ENCODE data around the gene AKAP8. TPM values are rescaled to one million over a fixed set of nuclear protein-coding genes. Genes with fewer than 3 reads are reported as not detected.

The AKAP8 gene
- total RNA-seq, 1 experiment from 2014 or later: 35.8 TPM

DNA sequence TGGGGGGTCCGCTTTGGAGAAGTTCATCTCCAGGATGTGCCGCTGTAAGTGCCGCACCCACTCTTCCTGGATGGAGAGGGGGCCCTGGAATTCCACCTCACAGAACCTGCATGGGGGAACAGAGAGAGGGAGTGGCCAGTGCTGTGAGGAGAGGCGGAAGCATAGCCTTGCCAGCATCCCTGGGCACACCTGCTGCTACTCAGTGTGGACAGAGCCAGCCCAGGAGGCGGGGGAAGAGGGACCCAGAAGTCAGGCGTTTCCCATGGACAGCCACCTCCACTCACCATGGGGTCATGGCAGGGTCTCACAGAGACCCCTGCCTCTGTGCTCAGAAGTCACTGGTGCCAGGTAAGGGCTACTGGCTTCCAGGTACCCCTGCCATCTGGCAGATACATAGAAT, 43.5 kb upstream of the AKAP8 start:
- Mint-ChIP-seq H3K4me1 (ENCODE audit: low read depth, unreplicated experiment) (peaks cover 7% of the 10 kb centered on the region), H3K27ac (ENCODE audit: unreplicated experiment) (no peak overlapping the region), H3K36me3 (ENCODE audit: insufficient read depth, unreplicated experiment) (peaks cover 30% of the 10 kb centered on the region), H3K4me3 (ENCODE audit: low read depth, unreplicated experiment) (no peak overlapping the region), H3K27me3 (ENCODE audit: unreplicated experiment) (no peaks in the 10 kb centered on the region), H3K9me3 (ENCODE audit: low read depth, unreplicated experiment) (no peaks in the 10 kb centered on the region)
- no peak for DNase-seq
- CTCF ChIA-PET: no interaction called here
- BruUV-seq (replicated peaks): no TSS peak
- TF ChIP-seq, protein P1, sequence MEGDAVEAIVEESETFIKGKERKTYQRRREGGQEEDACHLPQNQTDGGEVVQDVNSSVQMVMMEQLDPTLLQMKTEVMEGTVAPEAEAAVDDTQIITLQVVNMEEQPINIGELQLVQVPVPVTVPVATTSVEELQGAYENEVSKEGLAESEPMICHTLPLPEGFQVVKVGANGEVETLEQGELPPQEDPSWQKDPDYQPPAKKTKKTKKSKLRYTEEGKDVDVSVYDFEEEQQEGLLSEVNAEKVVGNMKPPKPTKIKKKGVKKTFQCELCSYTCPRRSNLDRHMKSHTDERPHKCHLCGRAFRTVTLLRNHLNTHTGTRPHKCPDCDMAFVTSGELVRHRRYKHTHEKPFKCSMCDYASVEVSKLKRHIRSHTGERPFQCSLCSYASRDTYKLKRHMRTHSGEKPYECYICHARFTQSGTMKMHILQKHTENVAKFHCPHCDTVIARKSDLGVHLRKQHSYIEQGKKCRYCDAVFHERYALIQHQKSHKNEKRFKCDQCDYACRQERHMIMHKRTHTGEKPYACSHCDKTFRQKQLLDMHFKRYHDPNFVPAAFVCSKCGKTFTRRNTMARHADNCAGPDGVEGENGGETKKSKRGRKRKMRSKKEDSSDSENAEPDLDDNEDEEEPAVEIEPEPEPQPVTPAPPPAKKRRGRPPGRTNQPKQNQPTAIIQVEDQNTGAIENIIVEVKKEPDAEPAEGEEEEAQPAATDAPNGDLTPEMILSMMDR (IDR thresholded peaks at IDR 0.05; ENCODE audit: unreplicated experiment): no peak
- intact Hi-C loops (cut with micrococcal nuclease; ENCODE audit: unreplicated experiment): no loop called here

DNA sequence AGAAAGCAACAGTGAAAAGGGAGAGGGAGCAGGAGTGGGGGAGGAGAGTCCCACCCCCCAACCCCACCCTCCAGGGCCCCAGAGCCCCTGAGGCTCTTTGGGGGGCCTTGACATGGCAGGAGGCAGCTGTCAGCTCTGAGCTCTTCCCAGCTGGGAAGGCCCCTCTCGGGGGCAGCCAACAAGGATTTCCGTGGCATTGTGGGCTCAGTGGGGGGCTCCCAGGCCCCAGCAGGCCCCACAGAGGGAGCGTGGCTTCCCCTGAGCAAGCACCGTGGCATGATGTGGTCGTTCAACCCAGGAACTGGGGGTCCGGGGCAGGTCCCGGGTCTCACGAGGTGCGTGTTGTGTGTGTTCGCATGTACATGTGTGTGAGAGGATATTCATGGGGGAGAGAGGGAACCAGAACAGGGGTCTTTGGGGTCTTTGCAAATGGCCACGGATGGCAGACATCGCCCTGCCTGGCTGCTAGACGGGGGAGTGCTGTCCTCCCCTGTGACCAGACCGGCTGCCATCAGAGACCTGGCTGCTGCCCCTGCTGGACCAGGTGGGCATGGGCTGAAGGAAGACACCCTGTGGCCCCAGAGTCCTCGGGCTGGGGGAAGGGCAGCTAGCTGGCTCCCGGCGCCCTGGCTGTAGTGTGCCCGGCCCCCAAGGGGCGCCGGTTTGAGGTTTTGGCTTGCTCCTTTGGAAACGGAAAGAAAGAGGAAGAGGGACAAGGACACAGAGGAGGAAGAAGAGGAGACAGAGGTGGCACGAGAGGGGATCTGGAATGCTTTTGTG, 42.9 kb upstream of the AKAP8 start:
- no TSS peak for BruUV-seq (replicated peaks)
- CTCF ChIA-PET: no interaction called here

DNA sequence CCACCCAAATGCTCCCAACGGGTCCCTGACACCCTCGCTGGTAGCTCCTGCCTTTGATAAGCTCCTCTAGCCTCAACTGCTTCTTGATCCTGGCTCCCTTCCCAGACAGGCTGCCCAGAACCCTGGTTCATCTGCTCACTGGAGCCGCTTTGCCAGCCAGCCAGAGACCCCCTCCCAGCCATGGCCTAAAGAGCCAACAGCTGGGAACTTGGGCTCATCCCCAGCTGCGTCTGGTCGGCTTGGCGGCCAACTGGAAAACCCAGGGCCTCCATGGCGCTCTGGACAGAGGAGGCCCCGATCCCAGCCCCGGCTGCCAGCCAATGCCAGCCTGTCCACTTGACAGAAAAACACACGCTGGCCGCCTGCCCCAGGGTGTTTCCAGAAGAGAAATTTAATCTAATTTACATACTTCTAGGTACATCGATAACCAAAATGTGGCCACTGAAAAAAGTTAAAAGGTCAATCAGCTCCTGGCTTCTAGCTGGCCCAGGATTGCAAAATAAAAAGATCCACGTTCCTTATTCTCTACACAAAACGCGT, 42.2 kb upstream of the AKAP8 start:
- BruUV-seq (replicated peaks): no TSS peak
- Mint-ChIP-seq H3K4me1 (ENCODE audit: low read depth, unreplicated experiment) (peaks cover 10% of the 10 kb centered on the region), H3K27ac (ENCODE audit: unreplicated experiment) (no peak overlapping the region), H3K27me3 (ENCODE audit: unreplicated experiment) (no peaks in the 10 kb centered on the region), H3K36me3 (ENCODE audit: insufficient read depth, unreplicated experiment) (peaks cover 29% of the 10 kb centered on the region), H3K9me3 (ENCODE audit: low read depth, unreplicated experiment) (no peaks in the 10 kb centered on the region), H3K4me3 (ENCODE audit: low read depth, unreplicated experiment) (no peak overlapping the region)
- DNase-seq: no peak
- CTCF ChIA-PET: no interaction called here
- intact Hi-C loops (cut with micrococcal nuclease; ENCODE audit: unreplicated experiment): no loop called here
- TF ChIP-seq, protein P1 (IDR thresholded peaks at IDR 0.05; ENCODE audit: unreplicated experiment): no peak

More for the DNA sequence above, 42.9 kb upstream of the AKAP8 start:
- no peaks in the 10 kb centered on the region for H3K9me3 Mint-ChIP-seq (ENCODE audit: low read depth, unreplicated experiment)
- no peak overlapping the region for H3K4me3 Mint-ChIP-seq (ENCODE audit: low read depth, unreplicated experiment)
- H3K36me3 Mint-ChIP-seq (ENCODE audit: insufficient read depth, unreplicated experiment): peaks cover 36% of the 10 kb centered on the region
- no peaks in the 10 kb centered on the region for H3K27me3 Mint-ChIP-seq (ENCODE audit: unreplicated experiment)
- no peak overlapping the region for H3K27ac Mint-ChIP-seq (ENCODE audit: unreplicated experiment)
- intact Hi-C loops (cut with micrococcal nuclease; ENCODE audit: unreplicated experiment): no loop called here
- DNase-seq: no peak
- TF ChIP-seq, protein P1 (IDR thresholded peaks at IDR 0.05; ENCODE audit: unreplicated experiment): no peak
- peaks cover 7% of the 10 kb centered on the region for H3K4me1 Mint-ChIP-seq (ENCODE audit: low read depth, unreplicated experiment)

DNA sequence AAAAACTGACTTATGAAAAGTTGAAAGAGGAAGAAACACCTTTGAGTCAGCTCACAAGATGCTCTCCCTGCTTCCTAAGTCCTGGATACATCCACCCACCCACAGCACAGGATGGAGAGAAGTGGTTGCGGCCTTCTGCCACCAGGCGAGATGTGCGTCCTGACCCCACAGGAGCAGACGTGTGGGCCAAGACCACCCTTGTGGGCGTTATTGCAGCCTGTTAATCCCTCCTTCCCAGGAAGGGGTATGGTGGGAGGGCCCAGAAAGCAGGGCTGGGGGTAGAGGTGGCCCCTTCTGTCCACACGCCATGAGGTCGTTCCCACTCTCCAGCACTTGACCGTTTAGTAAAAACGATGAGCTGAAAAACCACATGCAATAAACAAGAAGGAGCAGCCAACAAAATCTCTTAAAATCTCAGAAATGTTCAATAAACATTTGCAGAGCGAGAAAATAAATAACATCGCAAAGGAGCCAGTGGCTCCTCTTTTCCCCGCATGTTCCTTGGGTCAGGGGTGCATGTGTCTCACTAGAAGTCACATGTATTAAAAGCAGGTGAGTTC, 41.6 kb upstream of the AKAP8 start:
- Mint-ChIP-seq H3K4me3 (ENCODE audit: low read depth, unreplicated experiment) (no peak overlapping the region), H3K36me3 (ENCODE audit: insufficient read depth, unreplicated experiment) (peaks cover 28% of the 10 kb centered on the region)
- CTCF ChIA-PET: no interaction called here

More for the DNA sequence above, 41.6 kb upstream of the AKAP8 start:
- BruUV-seq (replicated peaks): no TSS peak
- intact Hi-C loops (cut with micrococcal nuclease; ENCODE audit: unreplicated experiment): no loop called here
- Mint-ChIP-seq H3K27ac (ENCODE audit: unreplicated experiment) (no peak overlapping the region), H3K27me3 (ENCODE audit: unreplicated experiment) (no peaks in the 10 kb centered on the region), H3K4me1 (ENCODE audit: low read depth, unreplicated experiment) (peaks cover 14% of the 10 kb centered on the region), H3K9me3 (ENCODE audit: low read depth, unreplicated experiment) (no peaks in the 10 kb centered on the region)
- no peak for DNase-seq
- TF ChIP-seq, protein P1 (IDR thresholded peaks at IDR 0.05; ENCODE audit: unreplicated experiment): no peak

Data from Calu3 (cell line).